ENCODE data around the gene BCAS4.

Gene BCAS4

GRCh38 chr20:50802289-50802688 is 7.4 kb downstream of the BCAS4 start:
- Histone ChIP-seq H3K9me3 (no peaks in the 10 kb centered on the region), H3K27me3 (no peaks in the 10 kb centered on the region), H3K36me3 (no peaks in the 10 kb centered on the region), H3K4me3 (no peak overlapping the region), H3K4me1 (no peaks in the 10 kb centered on the region), H3K27ac (no peak overlapping the region)
- DNase-seq: no peak
- intact Hi-C loops (cut with DNase I; ENCODE audit: low total_unique reads): no loop called here
- TF ChIP-seq CTCF (IDR thresholded peaks at IDR 0.05): no peak

- H3K27ac ChIP-seq: no peak overlapping the region
- no peak for TF ChIP-seq CTCF (IDR thresholded peaks at IDR 0.05)
- no peak for DNase-seq
- no peaks in the 10 kb centered on the region for H3K9me3 ChIP-seq
- no peak overlapping the region for H3K4me3 ChIP-seq
- H3K27me3 ChIP-seq: no peaks in the 10 kb centered on the region
- no peaks in the 10 kb centered on the region for H3K4me1 ChIP-seq
- intact Hi-C loops (cut with DNase I; ENCODE audit: low total_unique reads): no loop called here
- no peaks in the 10 kb centered on the region for H3K36me3 ChIP-seq
Measured at GRCh38 chr20:50804437-50805348, 9.8 kb downstream of the BCAS4 start.

GRCh38 chr20:50805349-50805684 is 10.5 kb downstream of the BCAS4 start:
- H3K4me1 ChIP-seq: no peaks in the 10 kb centered on the region
- intact Hi-C loops (cut with DNase I; ENCODE audit: low total_unique reads): no loop called here
- no peaks in the 10 kb centered on the region for H3K27me3 ChIP-seq
- H3K9me3 ChIP-seq: no peaks in the 10 kb centered on the region
- no peak for DNase-seq
- no peak overlapping the region for H3K4me3 ChIP-seq
- no peaks in the 10 kb centered on the region for H3K36me3 ChIP-seq
- H3K27ac ChIP-seq: no peak overlapping the region
- TF ChIP-seq CTCF (IDR thresholded peaks at IDR 0.05): no peak

- no peak for TF ChIP-seq CTCF (IDR thresholded peaks at IDR 0.05)
- Histone ChIP-seq H3K4me1 (no peaks in the 10 kb centered on the region), H3K4me3 (no peak overlapping the region), H3K36me3 (no peaks in the 10 kb centered on the region), H3K27me3 (no peaks in the 10 kb centered on the region), H3K27ac (no peak overlapping the region), H3K9me3 (no peaks in the 10 kb centered on the region)
- intact Hi-C loops (cut with DNase I; ENCODE audit: low total_unique reads): no loop called here
- DNase-seq: no peak
Measured at GRCh38 chr20:50806126-50806768, 11.4 kb downstream of the BCAS4 start.

GRCh38 chr20:50810063-50810462 is 15.2 kb downstream of the BCAS4 start:
- intact Hi-C loops (cut with DNase I; ENCODE audit: low total_unique reads): no loop called here
- TF ChIP-seq CTCF (IDR thresholded peaks at IDR 0.05): no peak
- H3K4me1 ChIP-seq: peaks cover 0 to 2% (median 2%) of the 10 kb centered on the region in 4 donors
- DNase-seq: no peak
- H3K4me3 ChIP-seq: no peak overlapping the region
- H3K9me3 ChIP-seq: no peaks in the 10 kb centered on the region
- H3K27ac ChIP-seq: no peak overlapping the region
- no peaks in the 10 kb centered on the region for H3K27me3 ChIP-seq
- H3K36me3 ChIP-seq: no peaks in the 10 kb centered on the region
